ENCODE results near the gene FXYD2. TPM values are rescaled to one million over a fixed set of nuclear protein-coding genes. Genes with fewer than 3 reads are reported as not detected.
A peak's percentile ranks its signal among the peaks of the same experiment; 100 is the strongest.

Gene FXYD2
- total RNA-seq, 6 experiments from 2014 or later = 0.40 TPM; not detected in 5

DNA sequence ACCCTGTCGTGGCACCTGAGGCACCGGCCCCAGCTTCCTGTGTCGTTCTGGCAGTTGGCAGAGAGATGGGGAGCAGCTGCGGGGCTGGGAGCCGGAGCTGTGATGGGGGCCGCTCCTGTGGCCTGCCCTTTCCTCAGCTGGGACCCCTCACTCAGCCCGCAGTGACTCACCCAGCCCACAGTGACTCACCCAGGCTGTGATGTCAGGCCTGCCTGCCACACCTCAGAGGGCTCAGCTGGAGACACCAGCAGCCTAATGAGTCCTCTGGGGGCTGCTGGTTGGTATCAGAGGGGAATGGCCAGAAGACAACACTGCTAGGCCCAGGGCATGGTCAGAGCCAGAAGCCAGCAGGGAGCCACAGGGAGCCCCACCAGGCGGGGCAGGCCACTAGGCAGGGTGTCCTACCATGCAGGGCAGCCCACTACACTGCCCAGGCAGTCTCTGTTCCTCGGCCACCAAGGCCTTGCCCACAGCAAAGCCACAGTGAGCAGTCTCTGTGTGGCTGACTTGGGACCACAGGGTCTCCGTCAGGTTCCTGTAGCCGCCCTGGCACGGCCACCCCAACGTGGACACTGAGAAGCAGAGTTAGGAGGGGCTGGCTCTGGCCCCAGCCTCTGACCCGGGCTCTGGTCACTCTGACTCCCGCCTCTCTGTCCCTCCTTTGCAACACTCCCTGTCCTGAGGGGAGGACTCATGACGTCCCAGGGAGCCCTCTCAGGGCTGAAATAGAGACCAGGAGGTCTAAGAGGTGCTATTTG lies 4.2 kb upstream of the FXYD2 start:
- Mint-ChIP-seq H3K27me3 (ENCODE audit: insufficient read depth) (peaks cover 38% of the 10 kb centered on the region), H3K27ac (no peak overlapping the region), H3K9me3 (no peaks in the 10 kb centered on the region), H3K4me1 (ENCODE audit: low read depth) (no peaks in the 10 kb centered on the region), H3K4me3 (no peak overlapping the region), H3K36me3 (ENCODE audit: low read depth) (no peaks in the 10 kb centered on the region)
- no peak for TF ChIP-seq CTCF (IDR thresholded peaks at IDR 0.05)
- peak; percentile 25 for DNase-seq

- H3K9me3 Mint-ChIP-seq = no peaks in the 10 kb centered on the region
- H3K27me3 Mint-ChIP-seq (ENCODE audit: insufficient read depth) = peaks cover 38% of the 10 kb centered on the region
- TF ChIP-seq CTCF (IDR thresholded peaks at IDR 0.05) = no peak
- H3K36me3 Mint-ChIP-seq (ENCODE audit: low read depth) = no peaks in the 10 kb centered on the region
- H3K4me1 Mint-ChIP-seq (ENCODE audit: low read depth) = no peaks in the 10 kb centered on the region
- no peak overlapping the region for H3K4me3 Mint-ChIP-seq
- DNase-seq = no peak
- H3K27ac Mint-ChIP-seq = no peak overlapping the region
These were observed 3.3 kb upstream of the FXYD2 start for GRCh38 chr11:117827521-117828511.

GRCh38 chr11:117826832-117827231 lies 2.3 kb upstream of the FXYD2 start:
- H3K4me3 Mint-ChIP-seq = no peak overlapping the region
- H3K4me1 Mint-ChIP-seq (ENCODE audit: low read depth) = no peaks in the 10 kb centered on the region
- no peak for DNase-seq
- no peaks in the 10 kb centered on the region for H3K36me3 Mint-ChIP-seq (ENCODE audit: low read depth)
- H3K27me3 Mint-ChIP-seq (ENCODE audit: insufficient read depth) = peaks cover 40% of the 10 kb centered on the region
- H3K9me3 Mint-ChIP-seq = no peaks in the 10 kb centered on the region
- H3K27ac Mint-ChIP-seq = no peak overlapping the region
- no peak for TF ChIP-seq CTCF (IDR thresholded peaks at IDR 0.05)

DNA sequence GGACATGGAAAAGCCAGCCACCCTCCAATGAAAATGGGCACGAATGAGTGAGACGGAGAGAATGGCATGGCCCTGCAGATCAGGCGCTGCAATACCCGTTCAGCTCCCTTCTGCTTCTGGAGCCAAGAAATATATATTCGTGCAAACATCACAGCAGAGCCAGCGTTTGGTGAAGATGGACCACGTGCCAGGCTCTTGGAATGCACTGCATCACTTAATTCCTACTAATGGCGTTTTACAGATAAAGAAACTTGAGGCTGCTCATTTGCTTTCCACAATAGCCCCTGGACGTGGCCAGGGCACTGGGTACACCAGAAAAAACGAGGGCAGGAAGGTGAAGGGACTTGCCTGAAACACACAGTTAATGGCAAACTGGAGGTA lies 1.6 kb upstream of the FXYD2 start:
- DNase-seq = no peak
- Mint-ChIP-seq H3K4me3 (no peak overlapping the region), H3K4me1 (ENCODE audit: low read depth) (no peaks in the 10 kb centered on the region), H3K27ac (no peak overlapping the region), H3K9me3 (no peaks in the 10 kb centered on the region), H3K36me3 (ENCODE audit: low read depth) (no peaks in the 10 kb centered on the region), H3K27me3 (ENCODE audit: insufficient read depth) (peaks cover 34% of the 10 kb centered on the region)
- no peak for TF ChIP-seq CTCF (IDR thresholded peaks at IDR 0.05)

DNA sequence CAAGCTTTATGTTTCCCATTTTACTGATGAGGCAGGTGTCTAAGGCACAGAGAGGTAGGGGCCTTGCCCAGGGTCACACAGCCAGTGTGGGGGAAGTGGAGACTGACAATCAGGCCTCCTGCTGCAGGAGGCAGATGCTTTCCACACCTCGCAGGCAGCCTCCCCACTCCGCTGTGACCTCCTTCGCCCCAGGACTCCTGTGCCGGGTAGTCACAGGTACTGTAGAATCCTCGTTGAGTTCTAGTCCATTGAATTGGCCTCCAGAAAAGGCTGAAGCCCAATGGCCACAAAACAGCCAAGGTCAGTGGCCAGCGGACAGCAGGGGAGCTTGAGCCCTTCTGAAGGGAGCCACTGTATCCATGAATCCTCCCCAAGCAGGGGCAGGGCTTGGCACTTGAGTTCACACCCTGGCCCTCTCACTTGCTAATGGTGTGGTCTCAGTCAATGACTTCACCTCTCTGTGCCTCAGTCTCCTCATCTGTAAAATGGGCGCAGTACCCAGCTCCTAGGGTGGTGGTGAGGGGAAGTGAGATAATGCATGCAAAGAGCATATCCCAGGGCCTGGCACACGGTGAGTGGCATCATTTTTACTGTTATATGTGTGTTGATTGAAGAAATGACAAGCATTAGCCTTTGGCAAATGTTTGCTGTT lies 1.1 kb upstream of the FXYD2 start:
- Mint-ChIP-seq H3K27ac (no peak overlapping the region), H3K9me3 (no peaks in the 10 kb centered on the region), H3K4me1 (ENCODE audit: low read depth) (no peaks in the 10 kb centered on the region), H3K4me3 (no peak overlapping the region), H3K36me3 (ENCODE audit: low read depth) (no peaks in the 10 kb centered on the region), H3K27me3 (ENCODE audit: insufficient read depth) (peaks cover 29% of the 10 kb centered on the region)
- DNase-seq = no peak
- no peak for TF ChIP-seq CTCF (IDR thresholded peaks at IDR 0.05)

Data from HFFc6 (cell line).